Fibroblast of lung (primary cell): ENCODE measurements around the gene GNB3.

ENCODE experiments used
- EZH2 ChIP-seq: IDR thresholded peaks from 2 replicates; pipeline ENCODE4 v1.5.1; 2012; ENCODE audit warnings: low read length, control low read depth, mild to moderate bottlenecking; ENCODE audit errors: missing control alignments
- TF ChIP-seq, protein P1 (sequence below), 2 donors: IDR thresholded peaks in 1 of 2; conservative IDR thresholded peaks in 1 of 2; 1 replicate in 1 of 2; 2 replicates in 1 of 2; pipeline ENCODE4 v1.5.1; 2011 to 2012; ENCODE audit warnings: low read length in 2 of 2, control low read depth in 1 of 2, inconsistent platforms in 1 of 2, low read depth in 1 of 2, mild to moderate bottlenecking in 1 of 2

DNA sequence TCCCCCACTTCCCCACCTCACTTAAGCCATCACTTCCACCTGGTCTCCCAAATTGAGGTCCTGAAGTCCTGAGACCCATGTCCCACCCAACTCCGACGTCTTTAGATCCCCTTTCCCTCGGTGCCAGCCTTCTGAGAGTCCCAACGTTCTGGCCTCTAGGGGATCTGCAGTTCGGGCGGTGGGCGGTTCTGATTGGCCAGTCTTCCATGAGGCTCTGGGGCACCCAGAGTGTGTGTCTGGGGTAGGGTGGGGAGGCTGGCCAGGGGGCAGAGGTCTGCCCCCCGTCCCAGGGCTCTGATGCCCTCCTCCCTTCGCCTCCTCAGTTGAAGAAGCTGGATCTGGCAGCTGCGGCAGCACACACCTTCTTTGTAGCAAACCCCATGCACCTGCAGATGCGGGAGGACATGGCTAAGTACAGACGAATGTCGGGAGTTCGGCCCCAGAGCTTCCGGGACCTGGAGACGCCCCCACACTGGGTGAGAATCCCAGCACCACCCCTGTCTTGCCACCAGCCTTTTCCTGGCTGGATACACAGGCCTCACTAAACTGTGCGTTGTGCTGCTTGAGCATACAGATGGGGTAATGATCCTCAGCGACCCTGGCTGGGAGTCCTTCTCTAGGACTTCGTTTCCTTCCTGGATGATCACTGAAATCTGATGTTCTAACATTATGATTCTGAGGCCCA, 11.0 kb upstream of the GNB3 start:
- TF ChIP-seq, protein P1, sequence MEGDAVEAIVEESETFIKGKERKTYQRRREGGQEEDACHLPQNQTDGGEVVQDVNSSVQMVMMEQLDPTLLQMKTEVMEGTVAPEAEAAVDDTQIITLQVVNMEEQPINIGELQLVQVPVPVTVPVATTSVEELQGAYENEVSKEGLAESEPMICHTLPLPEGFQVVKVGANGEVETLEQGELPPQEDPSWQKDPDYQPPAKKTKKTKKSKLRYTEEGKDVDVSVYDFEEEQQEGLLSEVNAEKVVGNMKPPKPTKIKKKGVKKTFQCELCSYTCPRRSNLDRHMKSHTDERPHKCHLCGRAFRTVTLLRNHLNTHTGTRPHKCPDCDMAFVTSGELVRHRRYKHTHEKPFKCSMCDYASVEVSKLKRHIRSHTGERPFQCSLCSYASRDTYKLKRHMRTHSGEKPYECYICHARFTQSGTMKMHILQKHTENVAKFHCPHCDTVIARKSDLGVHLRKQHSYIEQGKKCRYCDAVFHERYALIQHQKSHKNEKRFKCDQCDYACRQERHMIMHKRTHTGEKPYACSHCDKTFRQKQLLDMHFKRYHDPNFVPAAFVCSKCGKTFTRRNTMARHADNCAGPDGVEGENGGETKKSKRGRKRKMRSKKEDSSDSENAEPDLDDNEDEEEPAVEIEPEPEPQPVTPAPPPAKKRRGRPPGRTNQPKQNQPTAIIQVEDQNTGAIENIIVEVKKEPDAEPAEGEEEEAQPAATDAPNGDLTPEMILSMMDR (conservative IDR thresholded peaks at IDR 0.05 in 1 of 2, IDR thresholded peaks at IDR 0.05 in 1 of 2; ENCODE audit: low read depth in 1 of 2, low read length in 2 of 2): peak in 1 of 2 donors; percentile 28
- no peak for TF ChIP-seq EZH2
